HG03575 (cell line): Measurements from ENCODE around the gene MAP2K3.
"Not testable (repeated sequence)": the region's sequence is repeated elsewhere in the genome, so short reads cannot be mapped to it uniquely, and the experiment has no call there.

Experiments
- ATAC-seq: cut with Tn5 transposase; IDR thresholded peaks from one replicate; pipeline ENCODE4 v1.9.1; 2021; ENCODE audit not compliant: unreplicated experiment, insufficient number of reproducible peaks, low FRiP score; ENCODE audit errors: extremely low read depth

The MAP2K3 gene

GRCh38 chr17:21341279-21341678, 56.8 kb downstream of the MAP2K3 start:
- ATAC-seq: not testable (repeated sequence)

DNA sequence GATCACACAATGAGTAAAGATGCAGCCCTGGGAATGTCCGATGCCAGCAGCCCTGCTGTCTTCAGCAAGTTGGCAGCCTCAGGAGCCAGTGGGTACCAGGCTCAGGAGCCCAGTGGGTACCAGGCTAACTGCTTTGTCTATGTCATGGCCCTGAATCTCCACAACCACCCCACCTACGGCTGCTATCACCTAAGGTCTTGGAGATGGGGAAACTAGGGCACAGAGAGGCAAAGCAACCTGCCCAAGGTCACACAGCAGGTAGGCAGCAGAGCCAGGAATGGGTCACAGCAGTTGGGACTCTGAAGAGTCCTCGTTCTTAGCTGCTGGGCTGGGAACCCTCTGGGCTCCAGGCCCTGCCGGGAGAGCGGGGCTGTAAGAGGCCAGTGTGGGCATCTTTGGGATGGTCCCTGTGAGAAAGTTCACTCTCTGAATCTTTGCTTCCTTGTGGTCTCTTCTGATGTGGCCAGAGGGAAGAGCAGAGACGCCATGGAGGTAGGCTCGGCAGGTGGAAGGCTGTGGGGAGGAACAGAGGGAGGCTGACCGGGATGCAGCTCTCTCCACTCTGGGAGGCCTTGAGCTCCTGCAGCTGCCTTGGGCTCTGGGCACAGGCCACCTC, 57.5 kb downstream of the MAP2K3 start:
- ATAC-seq: not testable (repeated sequence)

- not testable (repeated sequence) for ATAC-seq
Measured at GRCh38 chr17:21343061-21343949, 58.8 kb downstream of the MAP2K3 start.

DNA sequence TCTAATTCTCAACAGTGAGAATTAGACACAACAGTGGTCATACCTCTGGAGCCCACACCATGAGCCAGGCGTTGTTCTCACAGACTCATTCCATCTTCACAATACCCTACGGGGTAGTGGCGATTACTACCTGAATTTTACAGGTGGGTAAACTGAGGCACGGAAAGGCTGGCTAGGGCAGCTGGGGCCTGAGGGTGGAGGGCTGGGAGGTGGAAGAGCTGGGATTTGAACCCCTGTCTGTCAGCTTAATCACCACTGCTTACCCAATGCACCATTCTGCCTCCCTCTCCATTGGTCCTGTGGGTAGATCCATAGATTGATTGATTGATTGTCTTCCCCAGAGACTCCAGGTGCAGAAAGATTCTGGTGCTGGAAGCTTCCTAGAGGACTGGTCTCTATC, 60.3 kb downstream of the MAP2K3 start:
- ATAC-seq: not testable (repeated sequence)

- ATAC-seq: no peak
Measured at GRCh38 chr17:21345236-21345635, 60.7 kb downstream of the MAP2K3 start.

DNA sequence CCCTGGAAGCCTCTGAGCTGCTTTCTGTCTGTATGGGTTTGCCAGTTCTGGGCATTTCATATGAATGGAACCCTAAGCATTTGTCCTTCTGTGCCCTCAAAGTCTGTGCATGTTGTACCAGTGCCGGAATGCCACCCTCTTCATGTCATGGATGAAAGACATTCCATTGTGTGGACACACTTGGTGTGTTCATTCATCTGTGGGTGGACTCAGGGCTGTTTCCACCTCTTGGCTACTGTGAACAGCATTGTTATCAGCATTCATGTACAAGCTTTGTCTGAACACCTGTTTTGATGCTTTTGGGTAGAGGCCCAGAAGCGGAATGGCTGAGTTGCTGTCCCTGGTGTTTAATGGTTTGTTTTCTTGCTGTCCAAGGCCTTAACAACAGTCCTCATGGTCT, 61.6 kb downstream of the MAP2K3 start:
- not testable (repeated sequence) for ATAC-seq

DNA sequence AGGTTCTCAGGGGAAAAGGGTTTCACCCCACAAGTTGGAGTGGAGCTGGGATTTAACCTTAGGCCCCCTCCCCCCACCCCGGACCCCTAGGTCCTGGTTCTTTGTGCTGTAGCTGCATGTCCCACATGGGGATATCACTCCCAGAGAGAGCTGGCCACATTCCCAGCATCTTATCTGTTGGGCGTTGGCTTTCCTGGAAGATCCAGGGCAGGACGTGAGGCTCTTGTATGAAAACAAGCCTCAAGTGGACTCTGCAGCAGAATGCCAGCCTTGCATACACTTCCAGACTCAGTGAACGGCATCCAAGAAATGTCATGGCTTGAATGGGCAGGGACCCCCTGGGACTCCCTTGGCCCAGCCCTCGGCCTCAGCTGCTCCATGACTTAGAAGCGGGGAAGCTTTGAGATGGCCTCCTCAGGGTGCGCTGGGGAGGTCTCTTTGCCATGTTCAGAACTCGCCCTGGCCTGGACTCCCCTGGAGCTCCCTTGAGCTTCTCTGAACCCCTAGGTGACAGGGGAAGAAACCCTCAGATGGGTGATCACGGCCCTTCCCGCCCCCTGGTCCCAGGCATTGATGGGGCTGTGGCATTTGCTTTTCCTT, 62.2 kb downstream of the MAP2K3 start:
- ATAC-seq: not testable (repeated sequence)

DNA sequence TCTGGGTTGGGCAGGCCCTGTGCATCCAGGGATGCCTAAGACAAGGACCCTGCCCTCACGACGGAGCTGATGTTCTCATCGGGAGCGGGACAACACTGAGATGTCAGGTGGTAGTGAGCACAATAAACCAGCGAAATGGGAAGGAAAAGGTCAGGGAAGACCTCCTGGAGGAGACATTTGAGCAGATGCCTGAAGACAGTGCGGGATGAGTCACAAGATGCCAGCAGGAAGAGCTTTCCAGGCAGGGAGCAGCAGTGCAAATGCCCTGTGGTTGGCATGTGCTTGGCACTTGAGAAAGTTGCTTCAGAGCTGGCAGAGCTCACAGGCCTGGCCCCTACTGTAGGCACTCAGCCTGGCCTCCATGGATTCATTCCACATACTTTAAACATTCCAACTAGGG, 63.1 kb downstream of the MAP2K3 start:
- not testable (repeated sequence) for ATAC-seq

GRCh38 chr17:21348081-21348925, 63.8 kb downstream of the MAP2K3 start:
- not testable (repeated sequence) for ATAC-seq

GRCh38 chr17:21348926-21349261, 64.4 kb downstream of the MAP2K3 start:
- ATAC-seq: not testable (repeated sequence)

- ATAC-seq: not testable (repeated sequence)
Measured at GRCh38 chr17:21349358-21350050, 65.0 kb downstream of the MAP2K3 start.

DNA sequence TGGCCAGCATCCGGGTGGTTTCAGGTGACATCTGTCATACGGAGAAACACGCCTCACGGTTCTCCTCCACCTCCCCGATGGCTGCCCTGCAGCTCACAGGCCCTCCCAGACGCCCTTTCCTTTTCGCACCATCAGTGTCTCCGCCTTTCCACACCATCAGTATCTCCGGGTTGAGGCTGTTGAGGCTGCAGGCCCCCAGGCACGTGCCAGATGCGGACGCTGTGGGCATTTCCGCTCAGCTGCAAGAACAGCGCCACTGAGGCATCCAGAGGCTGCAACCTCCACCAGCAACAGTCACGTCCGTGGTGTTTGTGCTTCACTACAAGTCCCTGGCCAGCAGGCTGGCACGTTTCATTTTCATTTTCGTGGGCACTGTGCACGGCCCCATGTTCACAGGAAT, 66.0 kb downstream of the MAP2K3 start:
- not testable (repeated sequence) for ATAC-seq

DNA sequence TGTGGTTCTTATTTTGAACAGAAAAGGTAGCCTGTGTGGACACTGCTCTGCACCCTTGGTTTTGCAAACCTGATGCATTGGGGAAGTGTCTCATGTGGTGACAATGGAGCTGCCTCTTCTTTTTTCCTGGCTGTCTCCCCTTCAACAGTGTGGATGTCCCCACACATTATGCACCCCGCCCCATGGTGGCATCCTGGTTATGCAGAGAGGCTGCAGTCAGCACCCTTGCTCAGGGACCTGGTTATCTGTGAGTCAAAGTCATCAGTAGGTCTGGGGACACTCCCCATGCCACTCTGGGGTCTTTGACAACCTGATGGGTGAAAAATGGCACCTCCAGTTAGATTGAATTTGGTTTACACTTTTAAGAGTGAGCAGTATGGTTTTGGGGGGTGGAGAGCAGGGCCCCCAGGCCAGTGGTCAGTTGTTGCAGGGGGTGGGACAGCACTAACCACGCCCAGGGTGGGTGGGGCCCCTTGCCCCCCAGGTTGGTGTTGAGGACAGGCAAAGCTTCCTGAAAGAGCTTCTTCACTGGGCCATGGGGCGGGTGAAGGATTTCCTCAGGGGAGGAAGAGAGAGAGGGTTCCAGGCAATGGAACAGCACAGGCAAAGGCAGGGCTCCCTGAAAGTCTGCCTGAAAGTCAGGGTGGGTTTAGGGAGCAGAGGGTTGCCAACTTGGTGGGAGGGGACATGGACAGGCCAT, 67.0 kb downstream of the MAP2K3 start:
- no peak for ATAC-seq

DNA sequence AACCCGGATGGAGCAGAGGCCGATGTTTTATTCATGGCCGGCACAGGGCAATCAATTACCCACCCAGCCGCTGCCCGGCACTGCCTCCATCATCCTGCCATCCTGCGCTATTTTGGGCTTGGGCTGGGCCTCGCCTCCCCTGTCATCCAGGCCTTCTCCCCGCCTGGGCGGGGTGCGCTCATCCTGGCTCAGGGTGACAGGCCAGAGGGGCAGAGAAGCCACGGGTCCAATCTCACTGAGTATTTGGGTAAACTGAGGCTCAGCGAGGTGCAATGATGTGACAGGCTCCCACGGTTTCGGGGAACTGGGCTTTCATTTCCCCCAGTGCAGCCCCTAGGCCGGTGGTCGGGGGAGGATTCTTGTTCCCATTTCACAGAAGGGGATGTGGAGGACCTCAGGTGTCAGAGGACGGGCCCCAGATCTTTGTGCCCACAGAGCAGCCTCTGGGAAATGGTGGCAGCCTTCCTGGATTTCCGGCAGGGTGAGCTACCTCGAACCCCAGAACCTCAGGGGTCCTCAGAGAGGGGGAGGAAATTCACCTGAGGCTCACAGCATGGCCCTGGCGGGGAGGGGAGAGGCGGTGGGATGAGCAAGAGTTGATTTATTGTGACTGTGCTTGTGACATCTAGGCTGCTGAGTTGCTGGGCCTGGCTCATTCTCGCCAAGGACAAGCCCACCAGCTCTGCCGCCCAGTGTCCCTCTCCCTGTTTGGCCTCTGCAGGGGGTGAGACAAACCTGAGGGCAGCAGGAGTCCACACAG, 67.9 kb downstream of the MAP2K3 start:
- no peak for ATAC-seq

DNA sequence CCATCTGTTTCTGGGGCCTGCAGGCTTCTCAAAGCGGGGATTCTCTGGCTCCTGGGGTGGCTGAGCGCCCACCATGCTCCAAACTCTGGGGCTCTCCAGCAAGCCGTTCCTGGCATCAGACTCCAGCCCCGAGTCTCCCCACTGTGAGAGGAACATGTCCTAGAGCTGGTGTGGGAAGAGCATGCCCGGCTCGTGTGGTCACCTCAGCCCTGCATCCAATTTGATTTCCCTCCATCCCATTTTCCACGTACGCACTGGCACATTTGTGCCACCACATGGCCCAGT, 68.4 kb downstream of the MAP2K3 start:
- ATAC-seq: no peak

DNA sequence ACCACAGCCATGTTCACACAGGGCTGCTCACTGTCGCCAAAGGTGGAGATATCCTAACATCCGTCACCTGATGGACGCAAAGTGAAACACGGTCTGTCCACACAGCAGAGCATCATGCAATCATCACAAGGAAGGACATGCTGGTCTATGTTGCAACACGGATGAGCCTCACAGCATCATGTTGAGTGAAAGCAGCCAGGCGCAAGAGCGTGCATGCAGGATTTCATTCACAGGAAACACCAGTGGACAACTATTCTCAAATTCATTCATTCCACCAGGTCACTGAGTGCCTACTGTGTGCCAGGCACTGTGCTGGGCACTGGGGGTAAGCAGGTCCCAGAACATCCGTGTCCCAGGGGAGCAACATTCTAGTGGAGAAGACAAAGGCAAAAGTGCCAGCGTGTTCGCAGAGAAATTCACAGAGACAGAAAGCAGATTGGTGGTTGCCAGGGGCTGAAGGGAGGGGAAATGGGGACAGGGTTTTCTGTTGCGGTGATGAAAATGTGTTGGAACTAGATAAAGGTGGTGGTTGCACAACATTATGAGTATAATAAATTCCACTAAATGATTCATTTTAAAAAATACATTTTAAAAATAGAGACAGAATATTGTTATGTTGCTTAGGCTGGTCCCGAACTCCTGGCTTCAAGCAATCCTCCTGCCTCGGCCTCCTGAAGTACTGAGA, 69.0 kb downstream of the MAP2K3 start:
- no peak for ATAC-seq

DNA sequence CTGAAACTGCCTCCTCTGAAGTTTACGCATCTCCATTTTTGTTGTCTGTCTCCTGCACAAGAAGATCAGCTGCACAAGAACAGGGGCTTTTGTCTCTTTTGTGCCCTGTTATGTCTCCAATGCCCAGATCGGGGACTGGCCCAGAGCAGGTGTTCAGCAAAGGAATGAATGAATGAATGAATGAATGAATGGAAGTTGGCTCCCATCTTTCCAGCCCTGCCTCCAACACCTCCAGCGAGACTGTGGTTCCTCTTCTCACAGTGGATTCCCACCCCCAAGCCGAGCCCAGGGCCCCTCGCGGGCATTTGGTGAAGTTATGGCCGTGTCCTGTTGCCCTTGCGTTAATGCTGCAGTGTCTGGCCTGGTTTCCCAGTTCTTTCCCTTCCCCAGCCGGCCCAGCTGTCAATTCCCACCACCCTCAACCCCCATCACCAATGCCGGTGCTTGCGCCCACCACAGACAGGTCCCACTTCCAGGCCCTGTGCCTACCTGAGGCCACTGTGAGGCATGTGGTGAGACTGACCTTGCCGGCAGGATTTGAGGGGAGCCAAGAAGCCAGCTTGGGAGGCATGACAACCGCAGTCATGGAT, 70.4 kb downstream of the MAP2K3 start:
- no peak for ATAC-seq
